ENCODE results near the gene ASB10. TPM values are rescaled to one million over a fixed set of nuclear protein-coding genes. Genes with fewer than 3 reads are reported as not detected.
A peak's percentile ranks its signal among the peaks of the same experiment; 100 is the strongest.

Gene ASB10
- total RNA-seq, 1 donor from 2014 or later: not detected

GRCh38 chr7:151174246-151175046 lies 12.6 kb downstream of the ASB10 start:
- Mint-ChIP-seq H3K9me3 (ENCODE audit: unreplicated experiment) (no peaks in the 10 kb centered on the region), H3K4me3 (ENCODE audit: unreplicated experiment) (no peak overlapping the region), H3K36me3 (ENCODE audit: low read depth, unreplicated experiment) (peaks cover 10% of the 10 kb centered on the region), H3K27me3 (ENCODE audit: unreplicated experiment) (peaks cover 22% of the 10 kb centered on the region), H3K27ac (ENCODE audit: unreplicated experiment) (no peak overlapping the region), H3K4me1 (ENCODE audit: unreplicated experiment) (peaks cover 9% of the 10 kb centered on the region)
- TF ChIP-seq CTCF (IDR thresholded peaks at IDR 0.05; ENCODE audit: unreplicated experiment): no peak
- DNase-seq (ENCODE audit: low spot score): no peak

DNA sequence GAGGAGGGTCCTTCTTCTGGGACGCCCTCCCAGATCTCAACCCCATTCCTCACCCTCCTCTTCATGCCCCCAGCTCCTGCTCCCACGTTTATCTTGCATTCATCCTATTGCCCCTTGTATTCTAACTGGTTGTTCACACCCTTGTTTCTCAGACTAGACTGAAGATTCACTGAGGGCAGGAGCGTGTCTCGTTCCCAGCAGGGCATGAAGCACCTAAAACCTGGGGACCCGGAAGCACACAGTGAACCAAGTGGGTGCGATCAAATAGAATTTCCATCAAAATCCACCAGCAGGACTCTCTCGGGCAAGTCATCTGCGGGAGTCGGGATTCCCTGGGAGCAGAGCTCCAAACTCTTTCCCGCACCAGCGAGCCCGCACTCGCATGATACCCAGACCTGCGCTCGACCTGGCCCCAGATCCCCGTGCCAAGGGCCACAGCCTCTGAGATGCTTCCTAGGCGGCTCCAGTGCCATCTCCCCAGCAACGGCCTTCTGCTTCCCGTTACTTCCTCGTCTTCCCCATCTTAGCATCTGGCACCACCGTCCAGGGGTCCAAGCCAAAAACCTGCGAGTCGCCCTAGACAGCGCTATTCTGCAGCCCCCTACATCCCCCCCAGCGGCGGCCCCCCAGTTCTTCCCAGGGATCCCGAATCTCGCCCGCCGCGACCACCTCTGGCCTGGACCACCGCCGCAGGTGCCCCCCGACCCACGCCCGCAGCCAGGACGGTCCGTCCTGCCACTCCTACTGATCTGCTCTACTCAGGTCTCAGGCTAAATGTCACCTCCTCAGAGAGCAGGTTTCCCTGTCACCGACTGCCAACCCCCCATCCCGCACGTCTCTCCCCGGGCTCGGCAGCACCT lies 13.4 kb downstream of the ASB10 start:
- Mint-ChIP-seq H3K9me3 (ENCODE audit: unreplicated experiment) (no peaks in the 10 kb centered on the region), H3K4me1 (ENCODE audit: unreplicated experiment) (peaks cover 8% of the 10 kb centered on the region), H3K36me3 (ENCODE audit: low read depth, unreplicated experiment) (peaks cover 10% of the 10 kb centered on the region), H3K4me3 (ENCODE audit: unreplicated experiment) (no peak overlapping the region), H3K27me3 (ENCODE audit: unreplicated experiment) (peaks cover 26% of the 10 kb centered on the region), H3K27ac (ENCODE audit: unreplicated experiment) (peak overlapping the region; percentile 42)
- no peak for TF ChIP-seq CTCF (IDR thresholded peaks at IDR 0.05; ENCODE audit: unreplicated experiment)
- DNase-seq (ENCODE audit: low spot score): no peak

DNA sequence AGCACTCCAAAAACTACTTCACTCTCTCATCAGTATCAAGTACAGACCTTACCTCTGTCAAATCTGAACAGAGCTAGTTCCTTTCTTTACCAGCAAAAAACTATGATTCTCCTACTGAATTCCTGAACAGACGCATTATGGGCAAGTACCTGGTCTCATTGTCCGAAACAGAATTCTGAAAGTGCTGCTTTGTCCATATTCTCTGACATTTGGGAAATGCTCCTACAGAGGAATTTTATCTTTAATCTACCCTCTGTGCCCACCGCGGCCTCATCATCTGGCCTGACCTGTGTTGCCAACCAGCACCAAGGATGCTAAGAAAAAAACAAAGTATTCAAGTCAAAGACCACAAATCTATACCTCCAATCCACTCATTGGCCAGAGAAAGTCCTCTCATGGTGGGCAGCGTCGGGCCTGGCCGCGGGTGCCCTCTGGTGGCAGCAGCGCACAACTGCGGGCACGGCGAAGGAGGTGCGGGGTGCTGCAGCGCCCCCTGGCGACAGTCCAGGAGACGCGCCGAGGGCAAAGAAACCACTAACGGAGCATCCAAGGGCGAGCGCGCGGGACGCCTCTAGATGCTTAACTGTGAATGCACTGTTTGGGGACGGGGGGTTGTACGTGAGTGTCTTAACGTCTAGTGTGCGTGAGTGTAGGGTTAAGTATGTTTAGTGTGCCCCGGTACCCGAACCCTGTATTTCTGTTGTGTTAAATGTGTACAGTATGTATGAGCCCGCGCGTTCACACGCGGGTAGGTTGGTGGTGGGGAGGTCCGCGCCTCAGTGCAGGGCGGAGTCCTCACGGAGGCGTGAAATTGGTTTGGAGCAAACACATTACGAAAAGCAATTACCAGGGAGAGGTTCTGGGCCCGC lies 14.5 kb downstream of the ASB10 start:
- peak; percentile 100 for TF ChIP-seq CTCF (IDR thresholded peaks at IDR 0.05; ENCODE audit: unreplicated experiment)
- peak; percentile 90 for DNase-seq (ENCODE audit: low spot score)
- Mint-ChIP-seq H3K4me1 (ENCODE audit: unreplicated experiment) (peaks cover 9% of the 10 kb centered on the region), H3K27me3 (ENCODE audit: unreplicated experiment) (peaks cover 26% of the 10 kb centered on the region), H3K27ac (ENCODE audit: unreplicated experiment) (no peak overlapping the region), H3K36me3 (ENCODE audit: low read depth, unreplicated experiment) (peaks cover 10% of the 10 kb centered on the region), H3K4me3 (ENCODE audit: unreplicated experiment) (no peak overlapping the region), H3K9me3 (ENCODE audit: unreplicated experiment) (no peaks in the 10 kb centered on the region)

DNA sequence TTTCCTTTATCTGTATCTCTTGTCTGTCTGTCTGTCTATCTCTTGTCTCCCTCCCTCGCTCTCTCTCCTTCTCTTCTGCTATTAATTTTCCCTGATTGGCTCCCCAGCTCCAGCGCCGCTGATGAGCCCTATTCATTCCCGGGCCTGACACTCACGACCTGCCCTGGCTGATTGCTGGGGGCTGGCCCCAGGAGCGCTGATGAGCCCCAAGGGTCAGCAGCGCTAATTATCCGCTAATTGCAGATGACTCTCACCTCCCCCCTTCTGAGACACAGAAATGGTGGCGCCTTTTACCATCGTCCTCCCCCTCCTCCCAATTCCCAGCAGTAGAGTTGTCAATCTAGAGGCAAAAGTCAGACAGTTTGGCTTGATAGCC lies 18.3 kb downstream of the ASB10 start:
- Mint-ChIP-seq H3K4me1 (ENCODE audit: unreplicated experiment) (peaks cover 10% of the 10 kb centered on the region), H3K27ac (ENCODE audit: unreplicated experiment) (peak overlapping the region; percentile 4), H3K9me3 (ENCODE audit: unreplicated experiment) (no peaks in the 10 kb centered on the region), H3K27me3 (ENCODE audit: unreplicated experiment) (peaks cover 16% of the 10 kb centered on the region), H3K4me3 (ENCODE audit: unreplicated experiment) (peak overlapping the region; percentile 85), H3K36me3 (ENCODE audit: low read depth, unreplicated experiment) (peaks cover 14% of the 10 kb centered on the region)
- no peak for TF ChIP-seq CTCF (IDR thresholded peaks at IDR 0.05; ENCODE audit: unreplicated experiment)
- no peak for DNase-seq (ENCODE audit: low spot score)
